22Rv1 (cell line): Measurements from ENCODE around the gene BCL10.

Source experiments
- H3K27ac ChIP-seq: fragments of 450-650 bp; 2 replicates; pipeline ENCODE4 v1.5.1; 2017
- CTCF ChIP-seq: fragments of 450-650 bp; IDR thresholded peaks from 2 replicates; pipeline ENCODE4 v1.5.1; 2017; ENCODE audit warnings: mild to moderate bottlenecking
- ZFX ChIP-seq: fragments of 450-650 bp; IDR thresholded peaks from 2 replicates; pipeline ENCODE4 v1.6.1; 2017; ENCODE audit warnings: antibody characterized with exemption, borderline replicate concordance

The BCL10 gene

GRCh38 chr1:85283475-85284199 lies 7.2 kb upstream of the BCL10 start:
- no peak overlapping the region for H3K27ac ChIP-seq
- TF ChIP-seq ZFX: no peak
- TF ChIP-seq CTCF: no peak

GRCh38 chr1:85282424-85282823 lies 6.0 kb upstream of the BCL10 start:
- TF ChIP-seq CTCF: no peak
- no peak for TF ChIP-seq ZFX
- no peak overlapping the region for H3K27ac ChIP-seq

GRCh38 chr1:85280636-85281035 lies 4.2 kb upstream of the BCL10 start:
- H3K27ac ChIP-seq: no peak overlapping the region
- TF ChIP-seq CTCF (no peak), ZFX (no peak)

- no peak for TF ChIP-seq ZFX
- H3K27ac ChIP-seq: 0 out of 2 replicates have a peak overlapping the region, but pooled peaks have one; percentile 13
Observed at GRCh38 chr1:85279458-85280080, 3.1 kb upstream of the BCL10 start.

GRCh38 chr1:85278853-85279314 lies 2.5 kb upstream of the BCL10 start:
- H3K27ac ChIP-seq: 0 out of 2 replicates have a peak overlapping the region, but pooled peaks have one; percentile 13
- TF ChIP-seq ZFX: no peak
- TF ChIP-seq CTCF: no peak

- H3K27ac ChIP-seq: peak overlapping the region; percentile 84
- TF ChIP-seq CTCF (no peak), ZFX (no peak)
Observed at GRCh38 chr1:85277802-85278201, 1.4 kb upstream of the BCL10 start.

GRCh38 chr1:85276978-85277639 lies 677 bp upstream of the BCL10 start:
- peak overlapping the region; percentile 84 for H3K27ac ChIP-seq
- TF ChIP-seq ZFX (no peak), CTCF (no peak)
